HG02642 (cell line): Measurements from ENCODE around the gene GIGYF1.
"Not testable (repeated sequence)": the region's sequence is repeated elsewhere in the genome, so short reads cannot be mapped to it uniquely, and the experiment has no call there.

Experiments
- ATAC-seq: cut with Tn5 transposase; IDR thresholded peaks from one replicate; pipeline ENCODE4 v1.9.1; 2021; ENCODE audit warnings: mild to moderate bottlenecking; ENCODE audit not compliant: unreplicated experiment, poor library complexity

Gene GIGYF1

GRCh38 chr7:100675105-100675451 lies 19.0 kb downstream of the GIGYF1 start:
- no peak for ATAC-seq

GRCh38 chr7:100674411-100675104 lies 19.5 kb downstream of the GIGYF1 start:
- no peak for ATAC-seq

GRCh38 chr7:100673942-100674410 lies 20.1 kb downstream of the GIGYF1 start:
- peak; percentile 6 for ATAC-seq

GRCh38 chr7:100673302-100673941 lies 20.6 kb downstream of the GIGYF1 start, which contains the start of gene GNB2:
Gene GNB2 (plus strand): TSS chr7:100673740. CDS start chr7:100676266, 2,526 bp downstream.
- peak; percentile 68 for ATAC-seq

- no peak for ATAC-seq
These were observed 22.4 kb downstream of the GIGYF1 start for GRCh38 chr7:100671353-100672327.

- no peak for ATAC-seq
These were observed 24.0 kb downstream of the GIGYF1 start for GRCh38 chr7:100670074-100670473.

- not testable (repeated sequence) for ATAC-seq
These were observed 24.9 kb downstream of the GIGYF1 start for GRCh38 chr7:100669106-100669505.

- no peak for ATAC-seq
These were observed 26.0 kb downstream of the GIGYF1 start for GRCh38 chr7:100668069-100668449.

GRCh38 chr7:100667331-100668068 lies 26.6 kb downstream of the GIGYF1 start:
- ATAC-seq: no peak

- ATAC-seq: no peak
These were observed 28.8 kb downstream of the GIGYF1 start for GRCh38 chr7:100665168-100665726.

- not testable (repeated sequence) for ATAC-seq
These were observed 31.8 kb downstream of the GIGYF1 start for GRCh38 chr7:100662194-100662776.

- no peak for ATAC-seq
These were observed 38.0 kb downstream of the GIGYF1 start, which contains the start of gene ACTL6B for GRCh38 chr7:100655908-100656674. Gene ACTL6B (minus strand): TSS chr7:100656448. CDS start chr7:100656354, 94 bp downstream.

GRCh38 chr7:100654908-100655831 lies 38.9 kb downstream of the GIGYF1 start:
- ATAC-seq: no peak

GRCh38 chr7:100649826-100650565 lies 44.1 kb downstream of the GIGYF1 start:
- no peak for ATAC-seq

- ATAC-seq: no peak
These were observed 51.5 kb downstream of the GIGYF1 start for GRCh38 chr7:100642534-100642907.

GRCh38 chr7:100641860-100642533 lies 52.1 kb downstream of the GIGYF1 start:
- no peak for ATAC-seq
